DOHH2 (cell line): ENCODE results near the gene LCN10.
"Not testable (repeated sequence)": the region's sequence is repeated elsewhere in the genome, so short reads cannot be mapped to it uniquely, and the experiment has no call there.

Experiments
- CTCF ChIP-seq: fragments of 200-600 bp; sonication (generic); IDR thresholded peaks from one replicate; pipeline ENCODE4 v1.5.1; 2014; ENCODE audit warnings: antibody characterized with exemption, mild to moderate bottlenecking, low read depth, low read length; ENCODE audit not compliant: poor library complexity, severe bottlenecking
- EZH2phosphoT487 ChIP-seq: fragments of 200-600 bp; sonication (generic); IDR thresholded peaks from 2 replicates; pipeline ENCODE4 v1.6.1; 2017; ENCODE audit warnings: borderline replicate concordance, mild to moderate bottlenecking, antibody characterized with exemption, low read length, moderate library complexity, mixed read lengths

GRCh38 chr9:136788644-136789522, 46.1 kb upstream of the LCN10 start:
- TF ChIP-seq CTCF, EZH2phosphoT487: not testable (repeated sequence)
